Vagina (tissue), 2 donors: ENCODE data around the gene TMEM252.

Experiments used
- POLR2AphosphoS5 ChIP-seq, 2 donors: sonication (generic); formaldehyde crosslinking; IDR thresholded peaks; one replicate each; pipeline ENCODE4 v1.9.0; 2017; ENCODE audit warnings: antibody characterized with exemption in 2 of 2, mild to moderate bottlenecking in 2 of 2, low read depth in 1 of 2; ENCODE audit not compliant: insufficient read depth in 1 of 2
- TF ChIP-seq, protein P1 (sequence below), 3 experiments: fragments of 450-650 bp in 2 of 3; fragments of 200-600 bp in 1 of 3; sonication (generic) in 1 of 3; IDR thresholded peaks; one replicate each; pipeline ENCODE4 v1.5.1; 2017 to 2019; ENCODE audit warnings: antibody characterized with exemption in 3 of 3, mild to moderate bottlenecking in 2 of 3, moderate library complexity in 2 of 3

DNA sequence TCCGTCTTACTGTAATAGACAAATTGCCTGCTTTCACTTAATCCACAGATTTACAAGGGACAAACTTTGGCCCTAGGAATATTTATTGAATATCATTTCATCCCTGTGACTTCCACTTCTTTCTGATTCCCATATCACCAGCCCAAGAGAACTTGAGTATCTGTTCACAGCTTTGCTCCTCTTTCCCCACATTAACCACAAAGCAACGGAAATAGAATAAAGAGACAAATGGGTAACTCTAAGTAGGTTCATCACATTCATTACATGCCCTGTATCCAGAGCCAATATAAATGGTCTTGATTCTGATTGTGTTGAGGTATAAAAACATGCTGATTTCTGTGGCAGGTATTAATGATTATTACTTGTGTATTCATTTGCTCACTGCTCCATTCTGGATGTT, 41.9 kb downstream of the TMEM252 start:
- TF ChIP-seq, protein P1, sequence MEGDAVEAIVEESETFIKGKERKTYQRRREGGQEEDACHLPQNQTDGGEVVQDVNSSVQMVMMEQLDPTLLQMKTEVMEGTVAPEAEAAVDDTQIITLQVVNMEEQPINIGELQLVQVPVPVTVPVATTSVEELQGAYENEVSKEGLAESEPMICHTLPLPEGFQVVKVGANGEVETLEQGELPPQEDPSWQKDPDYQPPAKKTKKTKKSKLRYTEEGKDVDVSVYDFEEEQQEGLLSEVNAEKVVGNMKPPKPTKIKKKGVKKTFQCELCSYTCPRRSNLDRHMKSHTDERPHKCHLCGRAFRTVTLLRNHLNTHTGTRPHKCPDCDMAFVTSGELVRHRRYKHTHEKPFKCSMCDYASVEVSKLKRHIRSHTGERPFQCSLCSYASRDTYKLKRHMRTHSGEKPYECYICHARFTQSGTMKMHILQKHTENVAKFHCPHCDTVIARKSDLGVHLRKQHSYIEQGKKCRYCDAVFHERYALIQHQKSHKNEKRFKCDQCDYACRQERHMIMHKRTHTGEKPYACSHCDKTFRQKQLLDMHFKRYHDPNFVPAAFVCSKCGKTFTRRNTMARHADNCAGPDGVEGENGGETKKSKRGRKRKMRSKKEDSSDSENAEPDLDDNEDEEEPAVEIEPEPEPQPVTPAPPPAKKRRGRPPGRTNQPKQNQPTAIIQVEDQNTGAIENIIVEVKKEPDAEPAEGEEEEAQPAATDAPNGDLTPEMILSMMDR (IDR thresholded peaks at IDR 0.05): no peak
- TF ChIP-seq POLR2AphosphoS5 (IDR thresholded peaks at IDR 0.05; ENCODE audit: insufficient read depth in 1 of 2, low read depth in 1 of 2): no peak
